DOHH2 (cell line): ENCODE results near the gene EYA2.

Source experiments
- EZH2phosphoT487 ChIP-seq: fragments of 200-600 bp; sonication (generic); IDR thresholded peaks from 2 replicates; pipeline ENCODE4 v1.6.1; 2017; ENCODE audit warnings: borderline replicate concordance, mild to moderate bottlenecking, antibody characterized with exemption, low read length, moderate library complexity, mixed read lengths
- TF ChIP-seq, protein P1 (sequence below): fragments of 200-600 bp; sonication (generic); IDR thresholded peaks from one replicate; pipeline ENCODE4 v1.5.1; 2014; ENCODE audit warnings: antibody characterized with exemption, mild to moderate bottlenecking, low read depth, low read length; ENCODE audit not compliant: poor library complexity, severe bottlenecking

DNA sequence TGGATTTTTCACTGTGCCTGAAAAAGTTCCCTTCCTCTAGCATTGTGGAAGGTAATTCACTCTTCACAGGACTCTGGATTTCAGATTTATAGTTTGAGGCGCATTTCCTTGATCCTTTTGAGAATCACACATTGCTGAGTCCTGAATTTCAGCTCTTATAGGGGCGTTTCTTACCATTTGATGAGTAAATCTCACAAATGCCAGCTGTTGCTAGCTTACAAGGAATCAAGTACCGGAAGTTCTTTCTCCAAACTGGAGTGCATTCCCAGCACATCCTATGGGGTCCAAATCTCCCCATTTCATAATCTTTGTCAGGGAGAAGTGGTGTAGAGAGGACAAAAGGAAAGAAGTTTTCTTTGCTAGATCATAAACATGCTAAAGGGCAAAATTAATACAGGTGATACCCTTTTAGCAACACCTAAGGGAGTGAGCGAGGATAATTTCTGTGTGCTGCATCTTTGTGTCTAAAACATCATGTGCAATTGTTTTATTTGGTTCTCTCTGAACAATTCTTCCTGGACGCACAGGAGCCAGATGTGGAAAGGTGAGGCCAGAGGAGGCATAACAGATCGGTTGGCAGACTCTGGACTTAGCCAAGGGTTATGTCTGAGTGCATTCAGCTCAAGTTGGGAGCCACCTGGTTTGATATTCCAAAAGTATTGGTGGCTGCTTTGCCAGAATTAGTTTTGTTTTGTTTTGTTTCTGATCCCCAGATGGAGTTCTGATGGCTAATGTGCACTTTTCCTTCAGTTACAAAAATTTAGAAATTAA is 37.4 kb upstream of the EYA2 start:
- TF ChIP-seq, protein P1, sequence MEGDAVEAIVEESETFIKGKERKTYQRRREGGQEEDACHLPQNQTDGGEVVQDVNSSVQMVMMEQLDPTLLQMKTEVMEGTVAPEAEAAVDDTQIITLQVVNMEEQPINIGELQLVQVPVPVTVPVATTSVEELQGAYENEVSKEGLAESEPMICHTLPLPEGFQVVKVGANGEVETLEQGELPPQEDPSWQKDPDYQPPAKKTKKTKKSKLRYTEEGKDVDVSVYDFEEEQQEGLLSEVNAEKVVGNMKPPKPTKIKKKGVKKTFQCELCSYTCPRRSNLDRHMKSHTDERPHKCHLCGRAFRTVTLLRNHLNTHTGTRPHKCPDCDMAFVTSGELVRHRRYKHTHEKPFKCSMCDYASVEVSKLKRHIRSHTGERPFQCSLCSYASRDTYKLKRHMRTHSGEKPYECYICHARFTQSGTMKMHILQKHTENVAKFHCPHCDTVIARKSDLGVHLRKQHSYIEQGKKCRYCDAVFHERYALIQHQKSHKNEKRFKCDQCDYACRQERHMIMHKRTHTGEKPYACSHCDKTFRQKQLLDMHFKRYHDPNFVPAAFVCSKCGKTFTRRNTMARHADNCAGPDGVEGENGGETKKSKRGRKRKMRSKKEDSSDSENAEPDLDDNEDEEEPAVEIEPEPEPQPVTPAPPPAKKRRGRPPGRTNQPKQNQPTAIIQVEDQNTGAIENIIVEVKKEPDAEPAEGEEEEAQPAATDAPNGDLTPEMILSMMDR = no peak
- no peak for TF ChIP-seq EZH2phosphoT487
